Measurements from ENCODE around the gene ZFP36L1.

The ZFP36L1 gene

GRCh38 chr14:68815298-68816182, 22.7 kb upstream of the ZFP36L1 start:
- DNase-seq = no peak

GRCh38 chr14:68814539-68815297, 21.9 kb upstream of the ZFP36L1 start:
- peak; percentile 65 for DNase-seq

GRCh38 chr14:68814238-68814538, 21.3 kb upstream of the ZFP36L1 start:
- DNase-seq = no peak

GRCh38 chr14:68813318-68813838, 20.5 kb upstream of the ZFP36L1 start:
- no peak for DNase-seq

GRCh38 chr14:68811171-68811570, 18.3 kb upstream of the ZFP36L1 start:
- DNase-seq = no peak

- no peak for DNase-seq
Observed at GRCh38 chr14:68810173-68811153, 17.6 kb upstream of the ZFP36L1 start.

GRCh38 chr14:68809524-68809923, 16.7 kb upstream of the ZFP36L1 start:
- no peak for DNase-seq

- no peak for DNase-seq
Observed at GRCh38 chr14:68808696-68809480, 16.0 kb upstream of the ZFP36L1 start.

GRCh38 chr14:68807987-68808386, 15.1 kb upstream of the ZFP36L1 start:
- DNase-seq = no peak

- DNase-seq = peak; percentile 62
Observed at GRCh38 chr14:68807148-68807600, 14.3 kb upstream of the ZFP36L1 start.

- no peak for DNase-seq
Observed at GRCh38 chr14:68806526-68807147, 13.8 kb upstream of the ZFP36L1 start.

- DNase-seq = no peak
Observed at GRCh38 chr14:68805414-68805813, 12.5 kb upstream of the ZFP36L1 start.

GRCh38 chr14:68801631-68802030, 8.8 kb upstream of the ZFP36L1 start:
- no peak for DNase-seq

- DNase-seq = peak; percentile 13
Observed at GRCh38 chr14:68800953-68801352, 8.1 kb upstream of the ZFP36L1 start.

- DNase-seq = no peak
Observed at GRCh38 chr14:68800390-68800789, 7.5 kb upstream of the ZFP36L1 start.

- no peak for DNase-seq
Observed at GRCh38 chr14:68798621-68799020, 5.8 kb upstream of the ZFP36L1 start.

- DNase-seq = no peak
Observed at GRCh38 chr14:68797121-68797670, 4.3 kb upstream of the ZFP36L1 start.

- DNase-seq = no peak
Observed at GRCh38 chr14:68796418-68797101, 3.7 kb upstream of the ZFP36L1 start.

- DNase-seq = peak; percentile 71
Observed at GRCh38 chr14:68795597-68796417, 2.9 kb upstream of the ZFP36L1 start.

All from NCI-H69 (cell line).